NCI-H446 (cell line): ENCODE results near the gene GPRC5B.

Source experiments
- DNase-seq, 2 experiments: peaks; one replicate each; lab custom pipeline; 2025; lab: John Stamatoyannopoulos, UW

GPRC5B gene

GRCh38 chr16:19844945-19845641 lies 39.6 kb downstream of the GPRC5B start:
- DNase-seq: peak; percentile 22 to 77

GRCh38 chr16:19843371-19843770 lies 41.3 kb downstream of the GPRC5B start:
- no peak for DNase-seq

- DNase-seq: no peak
These were observed 42.1 kb downstream of the GPRC5B start for GRCh38 chr16:19842426-19843157.

GRCh38 chr16:19841184-19841583 lies 43.5 kb downstream of the GPRC5B start:
- no peak for DNase-seq

- DNase-seq: peak; percentile 68 to 92
These were observed 44.0 kb downstream of the GPRC5B start for GRCh38 chr16:19840524-19841110.

- DNase-seq: no peak
These were observed 46.5 kb downstream of the GPRC5B start for GRCh38 chr16:19837984-19838707.

GRCh38 chr16:19837331-19837980 lies 47.2 kb downstream of the GPRC5B start:
- DNase-seq: no peak

GRCh38 chr16:19835968-19836421 lies 48.7 kb downstream of the GPRC5B start:
- no peak for DNase-seq

- DNase-seq: no peak
These were observed 49.5 kb downstream of the GPRC5B start for GRCh38 chr16:19835196-19835595.

GRCh38 chr16:19833581-19833980 lies 51.1 kb downstream of the GPRC5B start:
- DNase-seq: no peak

- no peak for DNase-seq
These were observed 51.5 kb downstream of the GPRC5B start for GRCh38 chr16:19833176-19833575.

GRCh38 chr16:19831678-19832077 lies 53.0 kb downstream of the GPRC5B start:
- no peak for DNase-seq

- no peak for DNase-seq
These were observed 53.6 kb downstream of the GPRC5B start for GRCh38 chr16:19830902-19831560.

GRCh38 chr16:19829844-19830692 lies 54.6 kb downstream of the GPRC5B start:
- peak in 1 of 2 experiments; percentile 69 for DNase-seq

GRCh38 chr16:19824216-19824615 lies 60.4 kb downstream of the GPRC5B start:
- DNase-seq: no peak

- no peak for DNase-seq
These were observed 61.3 kb downstream of the GPRC5B start for GRCh38 chr16:19823322-19823721.

GRCh38 chr16:19822533-19822932 lies 62.1 kb downstream of the GPRC5B start:
- DNase-seq: no peak

GRCh38 chr16:19817875-19818274 lies 66.8 kb downstream of the GPRC5B start:
- DNase-seq: no peak

- no peak for DNase-seq
These were observed 67.5 kb downstream of the GPRC5B start for GRCh38 chr16:19817122-19817521.

- no peak for DNase-seq
These were observed 69.2 kb downstream of the GPRC5B start for GRCh38 chr16:19815418-19815817.
